K562 (cell line): Measurements from ENCODE around the gene TRAPPC12. TPM values are rescaled to one million over a fixed set of nuclear protein-coding genes. Genes with fewer than 3 reads are reported as not detected.

Experiments
- ATAC-seq: fragments of 200-7000 bp; cut with Tn5 transposase; 3 replicates; pipeline ENCODE4 v1.9.1; 2020; ENCODE audit warnings: moderate library complexity
- BruUV-seq: library from RNA; stranded (reverse); fragments of 400-500 nt; replicated peaks from 2 replicates; lab custom pipeline; 2021; lab: Mats Ljungman, UMichigan
- CTCF ChIA-PET: fragments of 300-600 bp; formaldehyde crosslinking; extraction: SDS; loops from one replicate; lab custom pipeline; 2021; ENCODE audit warnings: low intra/inter-chr PET ratio; lab: Yijun Ruan, JAX
- POLR2A ChIA-PET: fragments of 300-600, 350-650 bp; sonication (Branson Sonifier 250); formaldehyde crosslinking; extraction: SDS; loops from one replicate; lab custom pipeline; 2021; ENCODE audit warnings: antibody characterized with exemption, inconsistent platforms; lab: Yijun Ruan, JAX
- DNase-seq, 4 experiments: peaks; one replicate each; pipeline versions ENCODE4 v3.0.0 to v3.0.0-alpha.2; 2011 to 2018; ENCODE audit warnings: low spot score in 3 of 4, mixed read lengths in 3 of 4; ENCODE audit errors: extremely low read depth in 1 of 4
- FAIRE-seq: peaks from 2 replicates; lab custom pipeline; 2011; peaks lifted over from hg19 to GRCh38; lab: Jason Lieb, UNC
- H2AFZ ChIP-seq: 2 replicates; pipeline ENCODE4 v1.6.0; 2011; ENCODE audit warnings: low read depth, low read length, control low read depth, inconsistent platforms
- H3K27ac ChIP-seq: fragments of 200-600 bp; 3 replicates; pipeline ENCODE4 v1.8.0; 2011; ENCODE audit warnings: low read depth, mild to moderate bottlenecking, control low read depth, inconsistent platforms, low read length, moderate library complexity, mixed read lengths; ENCODE audit errors: extremely low read depth
- H3K27me3 ChIP-seq, 2 experiments: fragments of 300-600 bp in 1 of 2; 2 replicates in 1 of 2; 3 replicates in 1 of 2; pipeline versions ENCODE4 v1.6.0 to v1.8.0; 2011; ENCODE audit warnings: inconsistent platforms in 2 of 2, low read length in 2 of 2, mild to moderate bottlenecking in 1 of 2, mixed read lengths in 1 of 2, moderate library complexity in 1 of 2; ENCODE audit not compliant: control insufficient read depth in 2 of 2, insufficient read depth in 2 of 2
- H3K36me3 ChIP-seq: fragments of 300-600 bp; 3 replicates; pipeline ENCODE4 v1.8.0; 2011; ENCODE audit warnings: mild to moderate bottlenecking, low read length, inconsistent platforms; ENCODE audit not compliant: control insufficient read depth, insufficient read depth
- H3K4me1 ChIP-seq, 2 experiments: fragments of 200-600 bp in 1 of 2; replicated peaks in 1 of 2; 2 replicates in 1 of 2; 3 replicates in 1 of 2; pipeline versions ENCODE4 v1.5.1 to v1.8.0; 2011; ENCODE audit warnings: inconsistent platforms in 2 of 2, low read length in 2 of 2, mild to moderate bottlenecking in 1 of 2, mixed read lengths in 1 of 2, moderate library complexity in 1 of 2; ENCODE audit not compliant: control insufficient read depth in 2 of 2, insufficient read depth in 2 of 2
- H3K4me2 ChIP-seq: 2 replicates; pipeline ENCODE4 v1.6.1; 2011; ENCODE audit warnings: low read length, control low read depth, inconsistent platforms, mixed read lengths; ENCODE audit not compliant: insufficient read depth
- H3K4me3 ChIP-seq: fragments of 200-600 bp; sonication (generic), shearing (Covaris generic); 2 replicates; pipeline ENCODE4 v1.5.1; 2016; ENCODE audit warnings: control low read depth, inconsistent platforms
- H3K79me2 ChIP-seq: fragments of 200-600 bp; 3 replicates; pipeline ENCODE4 v1.8.0; 2011; ENCODE audit warnings: low read length, inconsistent platforms; ENCODE audit not compliant: control insufficient read depth, insufficient read depth
- H3K9ac ChIP-seq, 2 experiments: 2 replicates each; pipeline versions ENCODE4 v1.6.0 to v1.6.1; 2011; ENCODE audit warnings: low read depth in 2 of 2, low read length in 2 of 2, control low read depth in 1 of 2, inconsistent platforms in 1 of 2, mild to moderate bottlenecking in 1 of 2, mixed read lengths in 1 of 2; ENCODE audit not compliant: insufficient read depth in 1 of 2
- H3K9me1 ChIP-seq: one replicate; pipeline ENCODE4 v1.6.0; 2011; ENCODE audit warnings: inconsistent platforms, mild to moderate bottlenecking, low read length, moderate library complexity; ENCODE audit not compliant: control insufficient read depth, insufficient read depth
- H3K9me3 ChIP-seq: replicated peaks from 2 replicates; pipeline ENCODE4 v1.5.1; 2011; ENCODE audit warnings: low read depth, low read length, inconsistent platforms; ENCODE audit not compliant: control insufficient read depth, insufficient read depth
- H4K20me1 ChIP-seq: replicated peaks from 2 replicates; pipeline ENCODE4 v1.6.1; 2011; ENCODE audit warnings: low read length, inconsistent platforms, mixed read lengths; ENCODE audit not compliant: control insufficient read depth, insufficient read depth
- CBX3 ChIP-seq, 2 experiments: IDR thresholded peaks; 1 replicate in 1 of 2; 2 replicates in 1 of 2; pipeline ENCODE4 v1.6.1; 2012; ENCODE audit warnings: inconsistent platforms in 2 of 2, low read length in 2 of 2, borderline replicate concordance in 1 of 2, control low read depth in 1 of 2
- FOXM1 ChIP-seq, 2 experiments: fragments of 450-650 bp in 1 of 2; sonication (generic) in 1 of 2; formaldehyde crosslinking in 1 of 2; IDR thresholded peaks; 2 replicates each; pipeline versions ENCODE4 v1.6.1 to v1.9.0; 2017 to 2022; ENCODE audit warnings: low read depth in 2 of 2, mild to moderate bottlenecking in 2 of 2, missing genetic modification reagents in 1 of 2, moderate library complexity in 1 of 2
- GABPB2 ChIP-seq: fragments of 250-450 bp; sonication (Bioruptor Pico); conservative IDR thresholded peaks from 2 replicates; pipeline ENCODE4 v1.5.1; 2021; ENCODE audit warnings: mild to moderate bottlenecking
- KHSRP ChIP-seq: fragments of 450-650 bp; IDR thresholded peaks from 2 replicates; pipeline ENCODE4 v1.6.1; 2017
- L3MBTL2 ChIP-seq: fragments of 450-650 bp; IDR thresholded peaks from 2 replicates; pipeline ENCODE4 v1.6.1; 2016; ENCODE audit warnings: mild to moderate bottlenecking, moderate library complexity
- NR2C2 ChIP-seq, 2 experiments: fragments of 200-800 bp in 1 of 2; sonication (Bioruptor generic) in 1 of 2; sonication (generic) in 1 of 2; formaldehyde crosslinking in 1 of 2; IDR thresholded peaks; 2 replicates each; pipeline versions ENCODE4 v1.6.1 to v1.8.0; 2016 to 2022; ENCODE audit warnings: mild to moderate bottlenecking in 1 of 2, missing compliant biosample characterization in 1 of 2, missing genetic modification characterization in 1 of 2, missing genetic modification reagents in 1 of 2
- POLR2H ChIP-seq: IDR thresholded peaks from 2 replicates; pipeline ENCODE4 v1.6.1; 2016; ENCODE audit warnings: missing genetic modification characterization, low read depth, mild to moderate bottlenecking, control low read depth, missing compliant biosample characterization, moderate library complexity
- ZNF324 ChIP-seq: fragments of 250-450 bp; sonication (Bioruptor Pico); IDR thresholded peaks from 2 replicates; pipeline ENCODE4 v1.4.0; 2020; ENCODE audit warnings: mild to moderate bottlenecking
- WGBS: fragments of 100-300 bp; shearing (Covaris generic); methylation state at CpG from one replicate; pipeline ENCODE4 v1.1.6; 2016; ENCODE audit warnings: low coverage, mixed read lengths; ENCODE audit not compliant: insufficient coverage; ENCODE audit errors: missing lambda C conversion rate; 5-methylcytosine and 5-hydroxymethylcytosine counted together
- in situ Hi-C: fragments of 300-500 bp; cut with MboI; formaldehyde crosslinking; loops from 4 replicates; pipeline ENCODE4 v1.15.0; 2018; ENCODE audit warnings: inconsistent platforms, mixed read lengths
- intact Hi-C: fragments of 100-400 bp; cut with micrococcal nuclease; formaldehyde crosslinking; loops from 2 replicates; pipeline ENCODE4 v1.14.2; 2022
- polyA plus RNA-seq, 8 experiments: library from polyadenylated mRNA; depleted of rRNA in 4 of 8; stranded (reverse) in 5 of 8; unstranded in 3 of 8; fragments of >200 nt; fragmentation: Nextera tagmentation in 2 of 8; fragmentation: Illumina TruSeq in 1 of 8; extraction: Ambion mirVana in 2 of 8; extraction: Trizol in 1 of 8; gene quantifications; 2 replicates each; pipeline versions ENCODE4 v1.2.1 to v1.2.3, GENCODE V29; 2011 to 2014; ENCODE audit warnings: inconsistent platforms in 1 of 8, missing spikeins in 1 of 8
- total RNA-seq, 7 experiments: library from RNA; depleted of rRNA in 6 of 7; stranded (reverse); fragments of >200 nt in 6 of 7; fragmentation: Illumina TruSeq in 2 of 7; extraction: Trizol in 2 of 7; gene quantifications; 2 replicates each; pipeline versions ENCODE4 v1.2.1 to v1.2.3, GENCODE V29; 2011 to 2021; ENCODE audit warnings: low replicate concordance in 1 of 7
- TF ChIP-seq, protein P1 (sequence below): fragments of 450-650 bp; IDR thresholded peaks from 2 replicates; pipeline ENCODE4 v1.6.1; 2016
- TF ChIP-seq, protein P2 (sequence below): fragments of 200-800 bp; sonication (Bioruptor generic); IDR thresholded peaks from 2 replicates; pipeline ENCODE4 v1.6.1; 2017; ENCODE audit warnings: missing genetic modification characterization, missing compliant biosample characterization
- TF ChIP-seq, protein P3 (sequence below), 2 experiments: IDR thresholded peaks; 2 replicates each; pipeline ENCODE4 v1.6.1; 2011; ENCODE audit warnings: borderline replicate concordance in 1 of 2, control low read depth in 1 of 2, low read depth in 1 of 2, low read length in 1 of 2, mild to moderate bottlenecking in 1 of 2, mixed read lengths in 1 of 2, moderate library complexity in 1 of 2; ENCODE audit not compliant: insufficient read depth in 1 of 2, insufficient read length in 1 of 2, poor library complexity in 1 of 2, severe bottlenecking in 1 of 2; ENCODE audit errors: extremely low read depth in 1 of 2
- TF ChIP-seq, protein P4 (sequence below), 2 experiments: fragments of 150-350 bp in 1 of 2; IDR thresholded peaks; 2 replicates each; pipeline ENCODE4 v1.6.1; 2012 to 2016; ENCODE audit warnings: low read depth in 2 of 2, low read length in 2 of 2, mild to moderate bottlenecking in 1 of 2, moderate library complexity in 1 of 2

The TRAPPC12 gene
- total and polyA plus RNA-seq, 9 of the 15 experiments (the other 6 are each of a cell fraction or from before 2014, with no cell fraction given), result 8.0 to 75.2 (median 39.1) TPM

DNA sequence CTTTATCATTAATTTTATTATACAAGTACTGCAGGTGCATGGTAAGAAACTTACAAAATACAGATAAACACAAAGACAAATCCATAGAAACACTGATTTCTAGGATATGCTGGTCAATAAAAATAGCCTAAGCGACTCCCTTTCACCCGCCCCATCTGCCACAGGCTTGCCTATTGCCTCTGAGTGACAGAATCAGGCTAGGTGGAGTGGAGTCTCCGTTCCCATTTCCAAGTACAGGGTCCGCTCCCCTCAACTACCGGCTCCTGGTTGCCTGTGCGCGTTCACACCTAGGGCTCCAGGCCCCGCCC lies 201 bp upstream of the TRAPPC12 start:
- DNase-seq, result no peak
- 5% methylated on average over 6 of the region's 8 CpGs for WGBS
- H3K9me3 ChIP-seq, result no peaks in the 10 kb centered on the region
- H3K9me1 ChIP-seq, result no peaks in the 10 kb centered on the region
- no peak for FAIRE-seq
- peaks cover 17 to 29% of the 10 kb centered on the region in 2 experiments for H3K4me1 ChIP-seq
- peak overlapping the region; percentile 92 to 98 for H3K9ac ChIP-seq
- H3K36me3 ChIP-seq, result peaks cover 37% of the 10 kb centered on the region; the same call in 2 of the 3 replicates
- H3K4me2 ChIP-seq, result peak overlapping the region; percentile 96
- no peaks in the 10 kb centered on the region for H4K20me1 ChIP-seq
- in situ Hi-C loops, result no loop called here
- H3K27ac ChIP-seq, result peak overlapping the region; percentile 88
- H3K79me2 ChIP-seq, result peaks cover 64% of the 10 kb centered on the region
- peak overlapping the region; percentile 99 for H2AFZ ChIP-seq
- H3K27me3 ChIP-seq, result no peaks in the 10 kb centered on the region
- BruUV-seq, result no TSS peak
- peak overlapping the region; percentile 99 for H3K4me3 ChIP-seq
- intact Hi-C loops, result loop anchor here (2.0 kb wide), 1 partner anchor 196 kb away; the partner anchor contains the start of gene RPS7
- ChIA-PET POLR2A (interaction anchor here (0.8 to 1.1 kb wide), 3 partner anchors 14 to 162 kb away, joined by 3 read pairs; no protein-coding TSS in a partner anchor), CTCF (no interaction called here)
- TF ChIP-seq NR2C2 (CRISPR knock-in tag; IDR thresholded peaks at IDR 0.05) (no peak), NR2C2 (tag; IDR thresholded peaks at IDR 0.05) (no peak), POLR2H (tag) (peak; percentile 69; the same call in 1 of the 2 replicates), GABPB2 (no peak), CBX3 (IDR thresholded peaks at IDR 0.05; ENCODE audit: borderline replicate concordance in 1 of 2, low read length in 2 of 2) (peak in 1 of 2 experiments; percentile 83; a peak in 1 of 3 replicates), L3MBTL2 (peak; percentile 96), FOXM1 (IDR thresholded peaks at IDR 0.05; ENCODE audit: low read depth) (no peak), FOXM1 (CRISPR knock-in tag; IDR thresholded peaks at IDR 0.05; ENCODE audit: low read depth) (no peak), ZNF324 (CRISPR knock-in tag) (no peak), KHSRP (no peak)
- TF ChIP-seq, protein P1, sequence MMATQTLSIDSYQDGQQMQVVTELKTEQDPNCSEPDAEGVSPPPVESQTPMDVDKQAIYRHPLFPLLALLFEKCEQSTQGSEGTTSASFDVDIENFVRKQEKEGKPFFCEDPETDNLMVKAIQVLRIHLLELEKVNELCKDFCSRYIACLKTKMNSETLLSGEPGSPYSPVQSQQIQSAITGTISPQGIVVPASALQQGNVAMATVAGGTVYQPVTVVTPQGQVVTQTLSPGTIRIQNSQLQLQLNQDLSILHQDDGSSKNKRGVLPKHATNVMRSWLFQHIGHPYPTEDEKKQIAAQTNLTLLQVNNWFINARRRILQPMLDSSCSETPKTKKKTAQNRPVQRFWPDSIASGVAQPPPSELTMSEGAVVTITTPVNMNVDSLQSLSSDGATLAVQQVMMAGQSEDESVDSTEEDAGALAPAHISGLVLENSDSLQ, result peak; percentile 65
- TF ChIP-seq, protein P2, sequence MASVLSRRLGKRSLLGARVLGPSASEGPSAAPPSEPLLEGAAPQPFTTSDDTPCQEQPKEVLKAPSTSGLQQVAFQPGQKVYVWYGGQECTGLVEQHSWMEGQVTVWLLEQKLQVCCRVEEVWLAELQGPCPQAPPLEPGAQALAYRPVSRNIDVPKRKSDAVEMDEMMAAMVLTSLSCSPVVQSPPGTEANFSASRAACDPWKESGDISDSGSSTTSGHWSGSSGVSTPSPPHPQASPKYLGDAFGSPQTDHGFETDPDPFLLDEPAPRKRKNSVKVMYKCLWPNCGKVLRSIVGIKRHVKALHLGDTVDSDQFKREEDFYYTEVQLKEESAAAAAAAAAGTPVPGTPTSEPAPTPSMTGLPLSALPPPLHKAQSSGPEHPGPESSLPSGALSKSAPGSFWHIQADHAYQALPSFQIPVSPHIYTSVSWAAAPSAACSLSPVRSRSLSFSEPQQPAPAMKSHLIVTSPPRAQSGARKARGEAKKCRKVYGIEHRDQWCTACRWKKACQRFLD, result peak; percentile 67; the same call in 1 of the 2 replicates
- TF ChIP-seq, protein P3, sequence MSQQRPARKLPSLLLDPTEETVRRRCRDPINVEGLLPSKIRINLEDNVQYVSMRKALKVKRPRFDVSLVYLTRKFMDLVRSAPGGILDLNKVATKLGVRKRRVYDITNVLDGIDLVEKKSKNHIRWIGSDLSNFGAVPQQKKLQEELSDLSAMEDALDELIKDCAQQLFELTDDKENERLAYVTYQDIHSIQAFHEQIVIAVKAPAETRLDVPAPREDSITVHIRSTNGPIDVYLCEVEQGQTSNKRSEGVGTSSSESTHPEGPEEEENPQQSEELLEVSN (IDR thresholded peaks at IDR 0.05; ENCODE audit: borderline replicate concordance in 1 of 2, extremely low read depth in 1 of 2, insufficient read depth in 1 of 2, insufficient read length in 1 of 2, low read depth in 1 of 2, low read length in 1 of 2, poor library complexity in 1 of 2, severe bottlenecking in 1 of 2), result peak; percentile 85 to 91
- TF ChIP-seq, protein P4, sequence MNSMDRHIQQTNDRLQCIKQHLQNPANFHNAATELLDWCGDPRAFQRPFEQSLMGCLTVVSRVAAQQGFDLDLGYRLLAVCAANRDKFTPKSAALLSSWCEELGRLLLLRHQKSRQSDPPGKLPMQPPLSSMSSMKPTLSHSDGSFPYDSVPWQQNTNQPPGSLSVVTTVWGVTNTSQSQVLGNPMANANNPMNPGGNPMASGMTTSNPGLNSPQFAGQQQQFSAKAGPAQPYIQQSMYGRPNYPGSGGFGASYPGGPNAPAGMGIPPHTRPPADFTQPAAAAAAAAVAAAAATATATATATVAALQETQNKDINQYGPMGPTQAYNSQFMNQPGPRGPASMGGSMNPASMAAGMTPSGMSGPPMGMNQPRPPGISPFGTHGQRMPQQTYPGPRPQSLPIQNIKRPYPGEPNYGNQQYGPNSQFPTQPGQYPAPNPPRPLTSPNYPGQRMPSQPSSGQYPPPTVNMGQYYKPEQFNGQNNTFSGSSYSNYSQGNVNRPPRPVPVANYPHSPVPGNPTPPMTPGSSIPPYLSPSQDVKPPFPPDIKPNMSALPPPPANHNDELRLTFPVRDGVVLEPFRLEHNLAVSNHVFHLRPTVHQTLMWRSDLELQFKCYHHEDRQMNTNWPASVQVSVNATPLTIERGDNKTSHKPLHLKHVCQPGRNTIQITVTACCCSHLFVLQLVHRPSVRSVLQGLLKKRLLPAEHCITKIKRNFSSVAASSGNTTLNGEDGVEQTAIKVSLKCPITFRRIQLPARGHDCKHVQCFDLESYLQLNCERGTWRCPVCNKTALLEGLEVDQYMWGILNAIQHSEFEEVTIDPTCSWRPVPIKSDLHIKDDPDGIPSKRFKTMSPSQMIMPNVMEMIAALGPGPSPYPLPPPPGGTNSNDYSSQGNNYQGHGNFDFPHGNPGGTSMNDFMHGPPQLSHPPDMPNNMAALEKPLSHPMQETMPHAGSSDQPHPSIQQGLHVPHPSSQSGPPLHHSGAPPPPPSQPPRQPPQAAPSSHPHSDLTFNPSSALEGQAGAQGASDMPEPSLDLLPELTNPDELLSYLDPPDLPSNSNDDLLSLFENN (IDR thresholded peaks at IDR 0.05; ENCODE audit: low read depth in 2 of 2, low read length in 2 of 2), result 0 out of 4 replicates have a peak, but pooled peaks of 1 of the 2 experiments have one; percentile 10
- no peak for ATAC-seq
